ENCODE measurements around the gene SCYGR4.

Gene SCYGR4, protein sequence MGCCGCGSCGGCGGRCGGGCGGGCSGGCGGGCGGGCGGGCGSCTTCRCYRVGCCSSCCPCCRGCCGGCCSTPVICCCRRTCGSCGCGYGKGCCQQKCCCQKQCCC

DNA sequence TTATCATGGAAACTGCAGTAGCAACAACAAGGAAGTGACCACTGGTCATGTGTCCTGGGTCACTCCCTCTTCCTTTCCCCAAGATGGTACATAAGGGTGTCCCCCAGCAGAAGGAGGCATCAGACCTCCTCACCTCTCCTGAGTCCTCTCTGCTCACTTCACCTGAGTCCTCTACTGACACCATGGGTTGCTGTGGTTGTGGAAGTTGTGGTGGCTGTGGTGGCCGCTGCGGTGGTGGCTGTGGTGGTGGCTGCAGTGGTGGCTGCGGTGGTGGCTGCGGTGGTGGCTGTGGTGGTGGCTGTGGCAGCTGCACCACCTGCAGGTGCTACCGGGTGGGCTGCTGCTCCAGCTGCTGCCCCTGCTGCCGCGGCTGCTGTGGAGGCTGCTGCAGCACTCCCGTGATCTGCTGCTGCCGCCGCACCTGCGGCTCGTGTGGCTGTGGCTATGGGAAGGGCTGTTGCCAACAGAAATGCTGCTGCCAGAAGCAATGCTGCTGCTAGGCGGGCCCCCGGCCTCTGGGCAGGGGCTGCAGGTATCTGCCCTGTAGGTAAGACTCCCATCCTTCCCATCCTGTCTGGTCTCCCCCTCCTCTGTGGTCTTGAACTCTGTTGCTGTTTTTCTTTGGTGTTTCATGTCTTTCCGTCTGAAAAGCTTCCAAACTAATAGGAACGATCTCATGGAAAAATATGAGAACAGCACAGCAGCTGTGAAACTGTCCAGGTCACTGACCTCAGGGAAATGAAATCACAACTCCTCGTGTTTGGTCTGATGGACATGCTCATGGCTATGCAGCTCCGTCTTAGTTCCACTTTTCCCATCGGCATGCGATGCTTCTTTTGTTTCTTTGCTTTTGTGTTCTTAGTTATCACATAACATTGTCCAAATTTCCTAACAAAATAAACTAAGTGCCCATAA, at the start of gene SCYGR4:
Gene SCYGR4, plus strand, starts transcription at position 183 of the 915 bp plus-strand sequence. Its CDS starts 0 bp downstream, at position 183.
- no peak within 1 kb of the TSS for H3K4me3 ChIP-seq (ENCODE audit: low read depth, low read length)
- TF ChIP-seq, protein P1, sequence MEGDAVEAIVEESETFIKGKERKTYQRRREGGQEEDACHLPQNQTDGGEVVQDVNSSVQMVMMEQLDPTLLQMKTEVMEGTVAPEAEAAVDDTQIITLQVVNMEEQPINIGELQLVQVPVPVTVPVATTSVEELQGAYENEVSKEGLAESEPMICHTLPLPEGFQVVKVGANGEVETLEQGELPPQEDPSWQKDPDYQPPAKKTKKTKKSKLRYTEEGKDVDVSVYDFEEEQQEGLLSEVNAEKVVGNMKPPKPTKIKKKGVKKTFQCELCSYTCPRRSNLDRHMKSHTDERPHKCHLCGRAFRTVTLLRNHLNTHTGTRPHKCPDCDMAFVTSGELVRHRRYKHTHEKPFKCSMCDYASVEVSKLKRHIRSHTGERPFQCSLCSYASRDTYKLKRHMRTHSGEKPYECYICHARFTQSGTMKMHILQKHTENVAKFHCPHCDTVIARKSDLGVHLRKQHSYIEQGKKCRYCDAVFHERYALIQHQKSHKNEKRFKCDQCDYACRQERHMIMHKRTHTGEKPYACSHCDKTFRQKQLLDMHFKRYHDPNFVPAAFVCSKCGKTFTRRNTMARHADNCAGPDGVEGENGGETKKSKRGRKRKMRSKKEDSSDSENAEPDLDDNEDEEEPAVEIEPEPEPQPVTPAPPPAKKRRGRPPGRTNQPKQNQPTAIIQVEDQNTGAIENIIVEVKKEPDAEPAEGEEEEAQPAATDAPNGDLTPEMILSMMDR (IDR thresholded peaks at IDR 0.05; ENCODE audit: low read depth, low read length, missing control alignments) = no peak
- in situ Hi-C loops (cut with HindIII; ENCODE audit: low sequenced_read_pairs) = no loop called here
- no peak for DNase-seq (ENCODE audit: low read depth)

DNA sequence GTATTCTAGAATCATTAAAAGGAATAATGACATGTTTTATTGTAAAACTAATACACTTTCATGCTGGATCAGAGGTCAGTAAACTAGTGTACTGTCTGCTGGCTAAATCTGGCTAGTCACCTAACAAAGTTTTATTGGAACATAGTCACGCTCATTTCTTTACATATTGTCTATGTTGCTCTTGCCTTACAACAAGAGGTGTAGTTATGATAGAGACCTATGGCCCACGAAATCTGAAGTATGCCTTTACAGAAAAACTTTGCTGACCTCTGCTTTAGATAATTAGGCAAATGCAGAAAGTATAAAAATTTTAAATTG, 48.5 kb upstream of the SCYGR4 start:
- TF ChIP-seq, protein P1 (IDR thresholded peaks at IDR 0.05; ENCODE audit: low read depth, low read length, missing control alignments) = no peak
- no peak for DNase-seq (ENCODE audit: low read depth)
- in situ Hi-C loops (cut with HindIII; ENCODE audit: low sequenced_read_pairs) = no loop called here
- no peak overlapping the region for H3K4me3 ChIP-seq (ENCODE audit: low read depth, low read length)

DNA sequence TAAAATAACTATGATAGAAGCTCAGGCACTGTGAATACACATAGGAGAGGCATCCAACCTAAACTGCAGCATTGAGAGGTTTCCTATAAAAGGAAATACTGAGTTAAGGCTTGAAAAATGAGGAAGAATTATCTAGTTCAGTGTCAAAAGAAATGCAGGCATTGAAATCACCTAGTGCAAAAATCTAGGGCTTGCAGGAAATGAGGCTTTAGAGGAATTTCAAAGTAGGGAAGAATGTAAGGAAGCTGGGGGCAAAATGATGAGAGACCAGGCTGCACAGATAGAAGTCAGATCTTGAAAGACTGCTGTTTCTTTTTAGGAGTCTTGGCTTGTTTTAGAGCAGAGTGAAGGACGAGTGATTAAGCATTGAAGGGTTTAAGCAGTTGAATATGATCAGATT, 46.7 kb upstream of the SCYGR4 start:
- TF ChIP-seq, protein P1 (IDR thresholded peaks at IDR 0.05; ENCODE audit: low read depth, low read length, missing control alignments) = no peak
- in situ Hi-C loops (cut with HindIII; ENCODE audit: low sequenced_read_pairs) = no loop called here
- no peak overlapping the region for H3K4me3 ChIP-seq (ENCODE audit: low read depth, low read length)
- no peak for DNase-seq (ENCODE audit: low read depth)

DNA sequence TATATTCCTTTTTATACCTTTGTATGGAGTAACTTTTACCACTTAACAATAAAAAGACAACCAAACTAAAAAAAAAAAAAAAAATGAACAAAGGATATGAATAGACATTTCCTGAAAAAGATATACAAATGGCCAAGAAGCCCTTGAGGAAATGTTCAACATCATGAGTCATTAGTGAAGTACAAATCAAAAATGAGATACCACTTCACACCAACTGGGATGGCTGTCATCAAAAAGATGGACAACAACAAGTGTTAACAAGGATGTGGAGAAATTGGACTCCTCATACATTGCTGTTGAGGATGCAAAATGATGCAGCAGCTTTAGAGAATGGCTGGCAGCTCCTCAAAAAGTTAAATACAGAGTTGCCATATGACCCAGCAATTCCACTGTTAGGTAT, 41.2 kb upstream of the SCYGR4 start:
- no peak for DNase-seq (ENCODE audit: low read depth)
- TF ChIP-seq, protein P1 (IDR thresholded peaks at IDR 0.05; ENCODE audit: low read depth, low read length, missing control alignments) = no peak
- in situ Hi-C loops (cut with HindIII; ENCODE audit: low sequenced_read_pairs) = no loop called here
- no peak overlapping the region for H3K4me3 ChIP-seq (ENCODE audit: low read depth, low read length)

DNA sequence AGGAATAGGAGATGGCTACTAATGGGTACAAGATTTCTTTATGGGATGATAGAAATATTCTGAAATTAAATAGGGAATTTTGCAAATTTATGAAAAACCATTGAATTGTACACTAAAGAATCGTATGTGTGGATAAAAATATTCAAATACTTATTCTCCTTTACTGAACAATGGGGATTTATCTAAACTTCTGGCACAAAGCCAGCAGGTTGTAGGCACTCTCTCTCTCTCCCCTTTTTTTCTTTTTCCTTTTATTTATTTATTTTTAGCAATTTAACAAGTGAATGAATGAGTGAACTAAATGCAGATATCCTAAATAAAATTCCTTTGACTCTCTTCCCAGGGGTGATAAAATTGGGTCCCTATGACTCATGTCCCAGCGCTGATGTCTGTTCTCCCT, 40.5 kb upstream of the SCYGR4 start:
- TF ChIP-seq, protein P1 (IDR thresholded peaks at IDR 0.05; ENCODE audit: low read depth, low read length, missing control alignments) = no peak
- DNase-seq (ENCODE audit: low read depth) = no peak
- in situ Hi-C loops (cut with HindIII; ENCODE audit: low sequenced_read_pairs) = no loop called here
- no peak overlapping the region for H3K4me3 ChIP-seq (ENCODE audit: low read depth, low read length)

DNA sequence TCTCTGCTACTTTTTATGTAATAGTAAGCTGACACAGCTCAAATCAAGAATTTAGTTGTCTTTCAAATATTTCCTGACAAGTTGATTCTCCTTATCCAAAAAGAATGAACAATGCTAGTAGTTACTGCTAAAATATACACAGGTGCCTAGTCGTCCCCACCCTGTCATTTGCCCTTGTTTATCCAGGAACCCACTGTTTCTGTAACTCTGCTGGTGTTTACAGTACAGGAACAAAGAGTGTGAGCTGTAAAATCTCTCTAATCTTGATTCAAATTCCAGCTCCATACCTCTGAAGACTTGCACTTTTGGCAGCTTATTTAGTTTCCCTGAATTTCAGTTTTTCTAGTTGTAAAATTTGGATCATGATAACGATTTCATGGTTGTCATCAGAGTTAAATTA, 39.7 kb upstream of the SCYGR4 start:
- TF ChIP-seq, protein P1 (IDR thresholded peaks at IDR 0.05; ENCODE audit: low read depth, low read length, missing control alignments) = no peak
- H3K4me3 ChIP-seq (ENCODE audit: low read depth, low read length) = no peak overlapping the region
- in situ Hi-C loops (cut with HindIII; ENCODE audit: low sequenced_read_pairs) = no loop called here
- DNase-seq (ENCODE audit: low read depth) = no peak

Measured in astrocyte of the cerebellum (primary cell).